Activated CD4-positive, alpha-beta T cell treated with anti-CD3 and anti-CD28 coated beads, Interleukin-2, amount 50 U/mL, for 48 hours (primary cell): ENCODE data around the gene CMC4.

ENCODE experiments used
- DNase-seq, 2 experiments: peaks; one replicate each; pipeline ENCODE4 v3.0.0-alpha.2; 2020

The CMC4 gene, protein sequence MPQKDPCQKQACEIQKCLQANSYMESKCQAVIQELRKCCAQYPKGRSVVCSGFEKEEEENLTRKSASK

DNA sequence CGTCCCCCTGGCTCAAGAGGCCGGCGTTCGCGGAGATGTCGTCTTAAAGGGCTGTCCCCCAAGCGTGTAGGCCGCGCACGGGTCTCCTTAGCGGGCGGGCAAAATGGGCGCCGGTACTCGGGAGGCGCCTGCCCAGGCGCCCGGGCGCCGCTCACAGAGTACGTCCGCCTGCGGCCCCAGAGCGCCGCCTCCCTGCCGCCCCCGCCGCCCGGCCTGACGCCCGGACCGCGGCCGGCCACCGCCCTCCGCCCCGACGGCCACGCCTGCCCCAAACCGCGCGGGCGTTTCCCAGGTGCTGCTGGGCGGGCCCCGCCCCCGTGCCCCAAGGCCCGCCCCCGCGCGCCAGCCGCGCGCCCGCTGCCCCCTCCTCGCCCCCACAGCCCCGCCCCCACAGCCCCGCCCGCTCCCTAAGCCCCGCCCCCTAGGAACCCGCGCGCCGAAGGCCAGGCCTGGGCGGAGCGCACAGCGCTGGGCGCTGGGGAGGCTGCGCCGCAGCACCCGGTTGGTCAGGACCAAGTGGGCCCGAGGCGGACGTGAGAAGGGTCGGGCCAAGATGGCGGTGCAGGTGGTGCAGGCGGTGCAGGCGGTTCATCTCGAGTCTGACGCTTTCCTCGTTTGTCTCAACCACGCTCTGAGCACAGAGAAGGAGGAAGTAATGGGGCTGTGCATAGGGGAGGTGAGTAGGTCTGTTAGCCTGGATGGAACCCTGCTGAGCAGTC lies at the start of gene CMC4, which contains the start of the genes BRCC3 and MTCP1:
Gene CMC4, minus strand, starts transcription at position 162 of the 719 bp plus-strand sequence. CDS start 7,113 bp downstream, outside the sequence.
Gene BRCC3, plus strand, starts transcription at position 534 of the 719 bp plus-strand sequence. Its CDS starts 20 bp downstream, at position 554.
Gene MTCP1, minus strand, starts transcription at position 162 of the 719 bp plus-strand sequence. CDS start 5,126 bp downstream, outside the sequence.
- peak; percentile 71 to 79 for DNase-seq

DNA sequence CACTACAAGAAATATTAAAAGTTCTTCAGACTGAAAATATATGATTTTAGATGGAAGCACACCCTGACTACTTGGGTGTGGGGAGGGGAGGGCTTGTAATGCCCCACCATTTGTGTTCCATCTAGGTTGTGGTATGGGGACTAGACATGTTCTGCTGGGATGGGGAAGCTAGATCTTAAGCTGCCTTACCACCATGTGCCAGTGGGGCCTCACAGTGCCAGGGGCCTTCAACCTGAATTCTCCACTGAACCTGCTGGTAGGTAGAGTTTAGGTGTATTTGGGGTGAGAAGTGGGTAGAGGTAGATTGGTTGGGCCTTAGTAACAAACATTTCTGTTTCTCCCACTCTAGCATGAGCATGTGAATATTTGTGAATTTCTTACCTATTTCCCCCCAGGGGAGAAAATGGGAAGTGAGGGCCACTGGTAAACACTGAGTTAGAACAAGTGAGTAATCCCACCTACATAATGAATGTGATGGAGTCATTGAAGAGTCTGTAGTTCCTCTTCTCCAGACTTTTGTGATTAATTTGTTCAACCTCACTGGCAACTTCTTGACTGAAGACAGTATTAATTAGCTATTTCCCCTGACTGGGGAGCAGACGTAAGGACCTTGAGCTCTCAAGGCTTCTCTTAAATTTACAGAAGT lies 44.4 kb upstream of the CMC4 start:
- no peak for DNase-seq

DNA sequence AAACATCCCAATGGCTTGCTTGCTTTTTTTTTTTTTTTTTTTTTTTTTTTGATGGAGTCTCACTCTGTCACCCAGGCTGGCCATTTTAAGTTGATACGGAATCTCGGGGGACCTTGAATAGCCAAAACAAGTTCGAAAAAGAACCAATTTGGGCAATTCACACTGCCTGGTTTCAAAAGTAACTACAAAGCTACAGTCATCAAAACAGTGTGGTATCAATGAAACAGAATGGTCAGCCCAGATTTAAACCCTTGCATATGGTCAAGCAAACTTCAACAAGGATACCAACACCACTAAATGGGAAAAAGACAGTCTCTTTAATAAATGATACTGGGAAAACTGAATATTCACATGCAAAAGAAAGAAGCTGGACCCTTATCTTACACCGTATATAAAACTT lies 42.2 kb upstream of the CMC4 start:
- no peak for DNase-seq

DNA sequence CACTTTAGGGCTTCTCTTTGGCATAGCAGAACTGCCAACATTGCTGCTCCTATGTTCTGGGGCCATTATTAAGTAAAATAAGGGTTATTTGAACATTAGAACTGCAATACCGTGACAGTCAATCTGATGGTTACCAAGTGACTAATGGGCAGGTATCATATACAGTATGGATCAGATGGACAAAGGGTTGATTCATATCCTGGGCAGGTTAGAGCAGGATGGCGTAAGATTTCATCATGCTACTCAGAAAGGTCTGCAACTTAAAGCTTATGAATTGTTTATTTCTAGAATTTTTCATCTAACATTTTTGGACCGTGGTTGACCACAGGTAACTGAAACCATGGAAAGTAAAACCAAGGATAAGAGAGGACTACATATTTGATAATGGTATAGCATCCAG lies 41.2 kb upstream of the CMC4 start:
- no peak for DNase-seq

DNA sequence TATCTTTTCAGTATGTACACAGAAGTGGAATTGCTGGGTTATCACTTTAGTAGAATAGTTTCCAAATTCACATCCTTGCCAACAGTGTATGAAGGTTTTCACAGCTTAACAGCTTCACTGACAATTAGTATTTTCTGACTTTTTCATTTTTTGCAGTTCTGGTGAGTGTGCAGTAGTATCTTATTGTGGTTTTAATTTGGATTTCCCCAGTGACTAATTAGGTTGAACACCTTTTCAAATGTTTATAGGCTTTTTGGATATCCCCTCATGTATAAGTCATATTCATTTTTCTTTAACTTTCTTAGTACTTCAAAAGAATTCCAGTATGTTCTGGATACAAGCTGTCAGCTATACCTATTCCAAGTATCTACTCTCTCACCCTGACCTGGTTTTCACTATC lies 37.5 kb upstream of the CMC4 start:
- no peak for DNase-seq

DNA sequence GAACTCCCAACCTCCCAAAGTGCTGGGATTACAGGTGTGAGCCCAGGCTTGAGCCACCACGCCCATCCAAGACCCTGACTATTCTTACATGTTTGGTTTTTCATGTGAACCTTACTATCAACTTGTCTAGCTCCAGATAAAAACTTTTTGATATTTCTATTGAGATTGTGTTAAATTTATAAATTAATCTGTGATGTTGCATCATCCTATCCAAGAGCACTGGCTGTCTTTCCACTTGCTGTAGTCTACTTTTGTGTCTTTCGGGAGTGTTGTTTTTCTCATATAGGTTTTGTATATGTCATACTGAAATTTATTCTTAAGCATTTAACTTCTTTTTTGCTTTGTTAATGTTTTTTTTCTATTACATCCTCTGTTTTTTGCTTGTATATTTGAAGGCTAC lies 35.0 kb upstream of the CMC4 start:
- no peak for DNase-seq

DNA sequence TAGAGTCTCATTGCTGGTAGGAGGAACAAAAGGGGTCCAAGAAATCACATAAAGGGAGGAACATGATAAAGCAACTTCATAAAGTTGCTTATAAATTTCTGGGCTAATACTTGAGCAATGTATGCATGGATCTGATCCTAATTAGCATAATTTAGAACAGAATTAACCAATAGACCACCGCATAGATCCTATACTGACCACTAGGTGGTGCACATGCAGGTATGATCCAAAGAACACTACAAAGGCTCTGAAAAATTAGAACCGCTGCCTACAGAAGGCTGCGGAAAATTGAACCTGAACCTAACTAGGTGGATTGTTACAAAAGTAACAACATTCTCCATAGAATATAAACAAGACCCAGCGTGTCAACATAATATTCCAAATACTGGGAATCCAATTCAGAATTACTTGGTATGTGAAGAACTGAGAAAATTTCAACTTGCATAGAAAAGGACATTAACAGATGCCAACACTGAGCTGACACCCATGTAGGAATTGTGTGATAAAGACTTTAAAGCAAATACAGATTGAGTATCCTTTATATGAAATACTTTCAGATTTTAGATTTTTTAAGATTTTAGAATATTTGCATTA lies 23.6 kb upstream of the CMC4 start:
- no peak for DNase-seq

DNA sequence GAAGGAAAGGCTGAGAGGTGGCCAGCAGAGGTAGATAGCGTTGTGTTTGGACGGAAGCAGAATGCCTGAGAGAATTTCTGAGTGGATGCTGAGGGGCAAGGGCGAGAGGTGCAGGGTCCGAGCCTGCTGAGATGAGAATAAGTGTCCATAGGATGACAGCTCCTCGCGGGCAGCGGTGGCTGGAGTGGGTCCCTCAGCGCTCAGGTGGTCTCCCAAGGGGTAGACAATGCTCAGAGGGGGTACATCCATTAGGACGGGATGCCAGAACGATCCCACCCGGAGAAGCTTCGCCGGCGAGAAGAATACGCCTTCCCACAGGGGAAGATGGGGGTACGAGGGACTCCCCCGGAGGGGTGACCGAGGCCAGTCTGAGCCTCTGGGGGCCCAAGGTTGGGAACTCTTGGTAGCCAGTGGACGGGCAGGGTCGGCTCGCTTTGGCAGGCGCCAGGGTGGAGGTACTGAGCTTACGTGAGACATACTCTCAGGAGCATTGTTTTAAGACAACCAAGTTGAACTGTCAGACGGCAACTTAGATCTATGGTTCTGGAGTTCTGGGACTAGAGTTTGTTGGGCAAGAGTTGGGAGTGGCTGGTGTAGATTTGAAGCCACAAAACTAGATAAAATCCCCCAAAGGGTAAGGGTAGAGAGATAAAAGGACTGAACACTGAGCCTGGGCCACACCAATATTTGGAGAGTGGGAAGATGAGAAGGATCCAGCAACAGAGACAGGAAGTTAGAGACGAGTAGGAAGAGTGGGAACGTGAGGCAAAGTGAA lies 16.2 kb upstream of the CMC4 start:
- no peak for DNase-seq

DNA sequence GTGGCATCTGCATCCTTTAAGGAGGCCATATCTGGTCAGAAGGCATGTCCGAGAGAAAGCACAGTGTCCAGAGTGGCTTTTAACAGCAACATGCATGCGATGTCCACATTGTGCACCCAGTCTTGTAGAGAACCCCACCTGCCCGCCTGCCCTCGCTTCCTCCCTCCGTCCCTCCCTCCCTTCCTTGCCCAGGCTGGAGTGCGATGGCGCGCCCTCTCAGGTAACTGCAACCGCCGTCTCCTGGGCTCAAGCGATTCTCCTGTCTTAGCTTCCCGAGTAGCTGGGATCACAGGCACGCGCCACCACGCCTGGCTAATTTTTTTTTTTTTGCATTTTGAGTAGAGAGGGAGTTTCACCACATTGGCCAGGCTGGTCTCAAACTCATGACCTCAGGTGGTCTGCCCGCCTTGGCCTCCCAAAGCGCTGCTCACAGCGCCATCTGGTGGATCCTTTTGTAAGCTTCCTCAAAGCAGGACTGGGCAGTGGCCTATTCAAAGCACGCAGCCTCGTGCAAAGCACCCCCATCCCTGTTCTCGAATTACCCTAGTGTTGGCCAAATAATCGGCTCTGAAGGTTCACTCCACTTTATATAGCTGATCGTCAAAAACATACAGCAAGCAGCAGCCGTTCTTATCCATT lies 15.4 kb upstream of the CMC4 start:
- DNase-seq = peak; percentile 29 to 50

DNA sequence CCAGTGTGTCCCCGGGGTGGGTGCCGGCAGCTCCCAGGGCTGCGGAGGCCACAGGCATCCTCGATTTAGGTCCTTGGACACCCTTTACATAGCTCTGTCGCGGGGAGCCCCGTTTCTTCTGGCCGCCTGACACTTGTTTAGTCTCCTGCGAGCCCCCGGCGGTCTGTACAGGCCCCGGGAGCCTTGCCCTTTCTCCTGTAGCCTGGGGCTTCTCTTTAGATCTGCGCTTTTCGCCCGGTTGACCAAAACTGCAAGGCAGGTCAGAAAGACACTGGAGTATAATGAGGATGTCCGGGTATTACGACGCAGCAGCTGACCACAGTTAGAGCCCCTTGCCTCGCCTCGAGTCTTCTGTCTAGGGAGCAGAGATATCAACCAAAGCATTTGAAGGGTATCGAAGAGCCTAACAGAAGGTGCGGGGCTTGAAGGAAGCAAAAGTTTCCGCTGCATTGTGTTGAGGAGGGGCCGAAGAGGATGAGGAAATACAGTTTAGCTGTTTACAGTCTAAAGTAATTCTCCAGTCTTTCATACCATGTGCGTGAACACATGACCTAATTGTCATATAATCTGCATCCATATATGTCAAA lies 851 bp upstream of the CMC4 start:
- no peak for DNase-seq

DNA sequence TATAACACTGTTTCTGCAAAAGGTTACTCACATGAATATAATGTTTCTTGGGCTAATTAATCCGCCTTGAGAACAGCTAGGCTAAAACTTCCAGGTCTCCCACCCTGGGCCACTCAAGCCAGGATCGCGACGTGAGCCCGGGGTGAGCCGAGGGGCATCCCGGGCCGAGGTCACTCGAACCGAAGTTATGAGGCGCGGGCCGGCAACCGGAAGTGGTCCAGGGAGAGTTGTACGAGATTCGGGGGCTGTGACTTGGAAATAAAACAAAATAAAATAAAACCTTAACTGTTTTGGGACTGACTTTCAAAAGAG lies 317 bp downstream of the CMC4 start:
- no peak for DNase-seq

DNA sequence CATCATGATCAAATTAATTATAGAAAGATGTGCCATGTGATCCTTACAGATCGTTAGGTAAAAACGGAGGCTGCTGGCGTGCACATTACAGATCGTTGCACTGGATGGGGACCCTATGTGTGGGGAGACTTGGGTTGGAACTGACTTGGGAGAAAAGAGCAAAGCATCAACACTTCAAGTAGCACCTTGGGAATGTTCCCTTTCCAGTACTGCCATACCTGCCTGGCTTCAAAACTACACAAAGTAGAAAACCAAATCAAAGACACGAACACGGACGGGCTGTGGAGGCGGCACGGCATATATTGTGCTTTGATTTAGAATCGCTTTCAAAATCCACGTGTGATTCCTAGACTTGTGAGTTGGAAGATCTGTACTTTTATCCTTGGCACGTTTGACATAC lies 898 bp downstream of the CMC4 start:
- DNase-seq = no peak

DNA sequence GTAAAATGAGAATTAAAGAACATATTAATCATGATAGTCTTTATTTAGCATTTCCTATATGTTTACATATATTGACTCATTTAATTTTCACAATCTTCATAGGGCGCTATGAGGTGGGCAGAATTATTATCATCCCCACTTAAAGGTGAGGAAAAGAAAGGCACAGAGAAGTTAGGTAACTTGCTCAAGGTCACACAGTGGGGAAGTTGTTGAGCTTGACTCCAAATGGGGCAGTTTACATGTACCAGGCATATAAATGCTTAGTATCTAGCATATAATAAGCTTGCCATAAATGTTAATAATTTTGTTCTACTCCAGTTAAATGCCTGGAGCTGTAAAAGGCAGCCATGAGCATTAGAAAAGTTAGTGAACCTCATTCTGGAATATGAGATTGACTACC lies 1.5 kb downstream of the CMC4 start:
- DNase-seq = no peak

DNA sequence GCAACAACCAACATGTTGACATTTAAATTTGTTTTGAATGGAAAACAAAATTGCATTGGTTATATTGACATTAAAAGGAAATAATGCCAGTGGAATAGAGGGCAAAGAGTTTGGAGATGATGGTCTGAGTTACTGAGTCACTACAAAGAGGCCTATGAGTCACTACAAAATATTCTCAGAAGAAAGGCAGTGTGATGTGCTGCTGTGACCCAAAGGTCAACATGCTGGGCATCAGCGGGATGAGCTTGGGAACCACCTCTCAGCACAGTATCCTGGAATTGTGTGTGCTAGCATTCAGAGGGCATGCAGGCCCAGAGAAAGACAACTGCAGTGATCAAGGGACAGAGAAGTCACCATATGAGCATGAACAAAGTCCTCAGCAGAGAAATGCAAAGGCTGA lies 2.8 kb downstream of the CMC4 start:
- no peak for DNase-seq

DNA sequence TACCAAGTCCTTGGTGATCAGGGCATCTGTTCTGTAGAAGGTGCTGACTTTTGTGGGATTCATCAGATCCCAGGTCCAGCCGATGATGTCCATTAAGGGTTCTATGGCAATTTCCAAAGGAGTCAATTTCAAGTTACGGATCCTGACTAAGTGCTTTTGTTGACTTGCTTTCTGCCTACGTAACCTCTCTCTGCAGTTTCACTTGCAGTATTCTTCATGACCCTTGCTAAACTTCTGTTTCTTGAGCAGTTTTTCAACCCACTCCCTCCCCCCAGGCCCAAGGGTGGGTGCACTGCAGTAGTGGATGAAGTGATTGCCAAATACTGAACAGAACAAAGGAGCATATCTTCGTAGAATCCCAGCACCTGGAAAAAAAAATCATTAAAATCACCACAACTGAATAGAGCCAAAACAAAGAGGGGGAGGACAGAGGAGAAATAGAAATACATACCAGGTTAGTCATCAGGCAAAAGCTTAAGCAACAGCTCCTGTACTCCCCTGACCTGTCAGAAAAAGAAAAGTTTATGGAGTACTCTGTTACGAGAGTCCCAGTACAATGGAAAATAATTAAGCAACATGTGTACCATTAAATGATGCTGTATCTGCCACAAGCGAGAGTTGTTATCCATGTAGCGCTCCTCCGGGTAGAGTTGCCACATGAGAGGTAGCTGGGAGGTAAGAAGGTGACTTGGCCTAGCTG lies 5.8 kb downstream of the CMC4 start:
- no peak for DNase-seq

DNA sequence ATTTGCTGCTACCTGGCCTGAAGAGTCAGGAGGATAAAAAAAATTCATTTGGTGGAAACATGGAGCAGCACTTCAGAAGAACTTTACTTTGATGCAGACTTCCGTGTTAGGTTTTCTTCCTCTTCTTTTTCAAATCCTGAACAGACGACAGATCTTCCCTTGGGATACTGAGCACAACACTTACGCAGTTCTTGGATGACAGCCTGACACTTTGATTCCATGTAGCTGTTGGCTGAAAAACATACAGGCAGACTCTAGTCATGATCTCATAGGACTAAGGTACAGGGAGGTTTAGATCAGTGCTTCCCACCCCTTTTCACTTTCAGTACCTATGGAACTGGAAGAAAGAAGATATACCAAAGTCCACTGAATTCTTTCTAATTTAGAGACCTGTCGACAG lies 9.2 kb downstream of the CMC4 start:
- DNase-seq = no peak

DNA sequence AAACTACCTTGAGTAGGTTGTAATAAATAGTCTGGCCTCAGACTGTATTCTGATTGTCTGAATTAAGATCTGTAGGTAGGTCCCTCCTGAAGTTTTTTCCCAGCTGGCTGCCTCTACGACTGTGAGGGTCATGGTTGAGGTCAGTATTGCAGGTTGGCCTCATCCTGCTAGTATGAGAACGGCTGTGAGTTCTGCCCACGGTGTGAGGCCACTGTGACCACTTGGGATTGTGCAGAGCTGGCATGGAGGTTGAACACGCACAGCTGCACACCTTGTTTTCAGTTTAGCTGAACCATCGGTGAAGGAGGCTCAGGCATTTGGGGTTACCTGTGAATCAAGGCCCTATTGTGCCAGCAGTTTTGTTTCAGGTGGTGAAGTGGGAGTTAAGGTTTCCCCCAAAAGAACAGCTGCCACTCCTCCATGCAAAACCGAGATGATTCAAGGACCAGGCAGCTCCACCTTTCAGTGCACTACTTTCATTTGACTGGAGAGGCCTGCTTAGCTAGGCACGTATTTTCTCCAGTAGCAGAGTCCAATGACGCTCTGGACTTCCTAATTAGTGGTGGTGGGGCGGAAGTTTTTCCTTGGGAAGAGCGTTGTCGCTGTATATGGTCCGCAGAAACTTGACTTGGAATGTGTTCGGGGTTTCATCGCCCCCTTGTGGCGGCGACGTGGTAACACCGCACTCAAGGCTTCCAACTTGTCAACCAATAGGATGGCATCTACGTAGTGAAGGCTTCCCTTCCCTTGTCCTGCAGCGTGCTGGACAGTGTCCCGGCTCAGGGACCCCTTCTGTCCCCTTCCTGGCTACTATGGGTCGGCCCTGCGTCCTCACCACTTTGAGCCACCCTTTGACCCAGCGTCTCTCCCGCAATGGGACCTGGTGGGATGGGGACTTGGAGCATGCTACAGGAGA lies 13.8 kb downstream of the CMC4 start:
- DNase-seq = peak; percentile 42 to 53

DNA sequence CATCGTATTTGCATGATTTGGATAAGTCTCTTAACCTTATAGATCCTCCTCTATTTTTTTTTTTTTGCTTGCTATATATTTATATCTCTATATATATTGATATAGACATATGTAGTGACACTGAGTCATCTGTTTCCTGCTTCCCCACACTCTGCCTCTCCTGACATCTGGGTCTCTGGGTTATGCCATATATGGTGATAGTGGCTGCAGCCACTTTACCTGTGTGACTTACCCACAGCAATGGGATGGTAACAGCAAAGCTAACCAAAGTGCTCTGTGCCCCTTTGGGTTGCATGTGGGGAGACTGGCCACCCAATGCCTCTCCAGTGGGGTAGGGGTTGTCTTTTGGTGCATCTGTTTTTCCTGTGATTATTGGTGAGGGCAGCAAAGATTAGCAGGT lies 14.5 kb downstream of the CMC4 start:
- no peak for DNase-seq

DNA sequence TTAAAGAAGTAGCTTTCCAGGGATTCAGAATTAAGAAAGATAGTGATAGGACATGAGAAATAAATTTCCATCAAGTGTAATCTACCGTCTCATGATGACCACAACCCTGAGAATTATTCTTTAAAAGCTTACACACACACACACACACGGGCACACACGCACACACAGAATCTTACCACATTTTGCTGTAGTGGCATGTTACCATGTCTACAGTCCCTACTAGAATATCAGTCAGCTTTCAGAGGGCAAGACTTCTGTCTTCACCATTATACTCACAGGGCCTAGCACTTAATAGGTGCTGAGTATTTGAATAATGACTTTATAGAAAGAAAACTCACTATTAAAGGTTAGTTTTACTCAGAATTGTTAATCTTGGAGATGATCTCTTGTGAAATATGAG lies 15.4 kb downstream of the CMC4 start:
- no peak for DNase-seq

DNA sequence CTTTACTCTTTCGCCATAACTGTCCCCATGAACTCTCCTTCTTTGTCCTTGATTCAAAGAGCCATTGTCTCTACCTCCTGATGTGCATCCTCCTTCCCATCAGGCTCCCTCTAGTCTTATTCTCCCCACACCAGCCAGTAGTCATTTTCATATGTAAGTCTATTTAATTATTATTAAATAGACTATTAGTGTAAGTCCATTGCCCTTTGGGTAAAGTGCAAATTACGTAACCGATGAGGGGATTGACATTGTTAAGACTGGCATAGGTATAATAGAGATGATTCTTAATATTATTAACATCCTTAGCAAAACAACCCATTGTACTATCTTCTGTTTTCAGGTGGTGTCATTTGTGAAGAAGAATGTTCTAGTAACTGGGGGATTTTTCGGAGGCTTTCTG lies 16.7 kb downstream of the CMC4 start:
- no peak for DNase-seq

DNA sequence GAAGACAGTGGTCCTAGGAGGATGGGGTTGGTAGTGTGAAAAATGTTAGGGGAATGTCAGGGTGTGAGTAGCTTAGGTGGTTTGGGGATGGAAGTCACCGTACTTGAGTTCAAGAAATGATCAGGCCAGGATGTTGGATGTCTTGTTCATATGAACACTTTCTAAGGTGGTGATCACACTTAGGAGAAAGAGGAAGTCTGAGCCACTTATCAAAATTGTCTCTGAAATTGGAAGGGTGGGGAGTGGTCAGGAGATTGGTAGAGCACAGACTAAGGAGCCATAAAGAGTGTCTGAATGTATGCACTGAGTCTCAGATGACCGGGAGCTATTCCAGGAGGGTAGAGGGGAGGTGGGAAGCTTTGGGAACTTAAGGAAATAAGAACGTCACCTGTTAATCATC lies 17.3 kb downstream of the CMC4 start:
- DNase-seq = no peak
